Colon (tissue), 2 donors: Measurements from ENCODE around the gene TSPY3.
"Not testable (repeated sequence)": the region's sequence is repeated elsewhere in the genome, so short reads cannot be mapped to it uniquely, and the experiment has no call there.

Source experiments
- FAIRE-seq: peaks from 2 replicates; lab custom pipeline; 2012; peaks lifted over from hg19 to GRCh38; lab: Jason Lieb, UNC
- donor health status: control.
- donor health status: control.

Gene TSPY3, protein sequence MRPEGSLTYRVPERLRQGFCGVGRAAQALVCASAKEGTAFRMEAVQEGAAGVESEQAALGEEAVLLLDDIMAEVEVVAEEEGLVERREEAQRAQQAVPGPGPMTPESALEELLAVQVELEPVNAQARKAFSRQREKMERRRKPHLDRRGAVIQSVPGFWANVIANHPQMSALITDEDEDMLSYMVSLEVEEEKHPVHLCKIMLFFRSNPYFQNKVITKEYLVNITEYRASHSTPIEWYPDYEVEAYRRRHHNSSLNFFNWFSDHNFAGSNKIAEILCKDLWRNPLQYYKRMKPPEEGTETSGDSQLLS

DNA sequence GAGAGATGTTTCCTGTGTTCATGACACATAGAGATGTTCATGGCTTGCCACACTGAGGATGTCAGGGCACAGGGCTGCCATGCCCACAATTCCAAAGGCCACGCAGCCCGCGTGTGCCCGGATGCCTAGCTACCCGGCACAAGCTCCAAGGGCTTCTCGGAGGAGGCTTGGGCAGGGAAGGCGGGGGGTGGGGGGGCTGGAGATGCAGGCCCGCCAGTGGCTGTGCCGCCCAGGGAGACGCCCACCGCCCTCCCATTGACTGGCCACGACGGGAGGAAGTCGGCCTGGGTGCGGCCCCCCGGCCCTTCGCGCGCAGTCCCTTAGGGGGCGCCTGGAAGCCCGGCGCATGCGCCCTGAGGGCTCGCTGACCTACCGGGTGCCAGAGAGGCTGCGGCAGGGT lies at the start of gene TSPY3:
Gene TSPY3 (plus strand): TSS at position 301 of the 400 bp plus-strand sequence. CDS start 46 bp downstream, at position 347.
- FAIRE-seq = not testable (repeated sequence)

DNA sequence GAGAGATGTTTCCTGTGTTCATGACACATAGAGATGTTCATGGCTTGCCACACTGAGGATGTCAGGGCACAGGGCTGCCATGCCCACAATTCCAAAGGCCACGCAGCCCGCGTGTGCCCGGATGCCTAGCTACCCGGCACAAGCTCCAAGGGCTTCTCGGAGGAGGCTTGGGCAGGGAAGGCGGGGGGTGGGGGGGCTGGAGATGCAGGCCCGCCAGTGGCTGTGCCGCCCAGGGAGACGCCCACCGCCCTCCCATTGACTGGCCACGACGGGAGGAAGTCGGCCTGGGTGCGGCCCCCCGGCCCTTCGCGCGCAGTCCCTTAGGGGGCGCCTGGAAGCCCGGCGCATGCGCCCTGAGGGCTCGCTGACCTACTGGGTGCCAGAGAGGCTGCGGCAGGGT lies 40.7 kb upstream of the TSPY3 start, which contains the start of gene TSPY8:
Gene TSPY8 (plus strand): TSS at position 301 of the 400 bp plus-strand sequence. CDS start 46 bp downstream, at position 347.
- not testable (repeated sequence) for FAIRE-seq

DNA sequence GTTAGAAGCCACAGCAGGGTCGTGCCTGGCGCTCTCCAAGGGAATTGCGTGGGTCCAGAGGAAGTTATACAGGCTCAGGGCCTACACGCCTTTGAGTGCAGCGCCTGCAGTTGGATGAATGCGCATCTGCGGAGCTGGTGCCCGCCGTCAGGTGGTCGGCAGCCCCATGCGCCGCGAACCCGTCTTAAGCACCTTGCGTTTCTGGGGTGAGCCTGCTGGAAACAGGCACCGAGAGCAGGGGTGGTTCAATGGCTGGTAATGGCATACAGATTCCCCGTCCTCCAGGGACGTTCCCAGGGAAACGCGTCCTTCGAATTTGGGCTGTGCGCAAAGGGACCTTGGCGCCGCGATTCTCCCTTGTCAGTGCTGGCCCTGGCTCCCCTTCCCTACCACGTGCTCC lies 1.7 kb upstream of the TSPY3 start:
- not testable (repeated sequence) for FAIRE-seq
